T-helper 9 cell (primary cell): ENCODE measurements around the gene CNKSR1.
"Not testable (repeated sequence)": the region's sequence is repeated elsewhere in the genome, so short reads cannot be mapped to it uniquely, and the experiment has no call there.

ENCODE experiments used
- DNase-seq: peaks from one replicate; pipeline ENCODE4 v3.0.0-alpha.2; 2020

The CNKSR1 gene

DNA sequence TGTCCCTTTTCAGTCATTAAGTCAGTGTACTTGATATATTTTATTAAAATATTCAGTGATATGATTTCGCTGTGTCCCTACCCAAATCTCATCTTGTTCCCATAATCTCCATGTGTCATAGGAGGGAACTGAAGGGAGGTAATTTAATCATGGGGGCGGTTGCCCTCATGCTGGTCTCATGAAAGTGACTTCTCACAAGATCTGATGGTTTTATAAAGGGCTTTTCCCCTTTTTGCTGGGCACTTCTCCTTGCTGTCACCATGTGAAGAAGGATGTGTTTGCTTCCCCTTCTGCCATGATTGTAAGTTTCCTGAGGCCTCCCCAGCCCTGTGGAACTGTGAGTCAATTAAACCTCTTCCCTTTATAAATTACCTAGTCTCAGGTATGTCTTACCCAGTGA, 53.4 kb downstream of the CNKSR1 start:
- not testable (repeated sequence) for DNase-seq

GRCh38 chr1:26233903-26234643, 56.8 kb downstream of the CNKSR1 start, which contains the start of gene CEP85:
TSS of gene CEP85 (plus strand) at chr1:26234200. CDS start at chr1:26239784, 5,584 bp downstream.
- DNase-seq, result peak; percentile 98

GRCh38 chr1:26234644-26235370, 57.5 kb downstream of the CNKSR1 start:
- DNase-seq, result no peak

GRCh38 chr1:26237230-26237966, 60.1 kb downstream of the CNKSR1 start:
- DNase-seq, result no peak
